GM19467 (cell line): ENCODE data around the gene ANKRD1.

ENCODE experiments used
- ATAC-seq: cut with Tn5 transposase; IDR thresholded peaks from one replicate; pipeline ENCODE4 v1.9.1; 2021; ENCODE audit warnings: mild to moderate bottlenecking, moderate library complexity; ENCODE audit not compliant: unreplicated experiment

The ANKRD1 gene

DNA sequence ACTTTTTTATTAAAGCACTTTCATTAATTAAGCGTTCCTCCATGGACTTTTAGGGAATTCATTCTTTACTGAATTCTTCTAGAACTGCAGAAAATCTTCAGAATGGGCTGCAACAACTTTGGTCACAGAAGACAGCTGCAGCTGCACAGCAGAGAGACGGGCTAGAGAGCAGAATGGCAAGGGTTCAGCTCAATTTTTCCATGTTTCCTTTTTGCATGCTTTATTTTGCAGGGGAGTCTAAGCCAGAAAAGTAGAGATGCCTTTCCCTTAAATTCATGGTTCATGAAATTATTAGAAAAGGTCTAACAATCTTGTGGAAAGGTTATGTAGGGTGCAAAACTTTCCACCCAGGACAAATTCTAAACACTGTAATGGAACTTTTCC, 15.4 kb upstream of the ANKRD1 start:
- no peak for ATAC-seq

DNA sequence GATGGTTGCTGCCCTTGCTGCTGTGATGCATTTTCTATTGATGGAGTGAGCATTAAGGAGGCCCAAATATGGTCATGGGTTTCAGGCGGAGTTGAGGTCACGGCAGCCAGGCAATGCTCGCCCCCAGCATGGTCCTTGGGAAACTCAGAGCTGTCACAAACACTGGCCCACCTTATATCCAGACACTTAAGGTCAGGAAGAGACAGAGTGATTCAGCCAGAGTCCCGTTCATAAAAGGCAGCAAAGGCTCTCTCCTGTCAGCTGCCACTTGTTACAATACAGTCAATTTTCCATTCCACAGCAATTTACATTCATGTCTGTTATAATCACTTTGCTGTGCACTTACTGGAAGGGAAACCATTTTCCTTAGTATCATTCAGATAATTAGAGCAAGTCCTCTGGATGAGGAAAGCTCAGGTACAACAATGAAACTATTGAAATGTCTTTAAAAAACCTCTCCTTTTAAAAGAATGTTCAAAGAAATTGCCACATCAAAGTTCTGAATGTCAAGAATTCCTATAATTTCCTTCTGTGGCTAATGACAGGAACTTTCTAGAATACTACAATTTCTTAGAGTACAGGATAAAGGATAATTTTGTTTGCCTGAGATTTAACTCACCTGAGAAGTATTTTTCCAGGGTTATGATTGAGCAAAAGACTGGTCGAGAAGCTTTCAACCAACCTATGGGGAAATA, 14.8 kb upstream of the ANKRD1 start:
- no peak for ATAC-seq

DNA sequence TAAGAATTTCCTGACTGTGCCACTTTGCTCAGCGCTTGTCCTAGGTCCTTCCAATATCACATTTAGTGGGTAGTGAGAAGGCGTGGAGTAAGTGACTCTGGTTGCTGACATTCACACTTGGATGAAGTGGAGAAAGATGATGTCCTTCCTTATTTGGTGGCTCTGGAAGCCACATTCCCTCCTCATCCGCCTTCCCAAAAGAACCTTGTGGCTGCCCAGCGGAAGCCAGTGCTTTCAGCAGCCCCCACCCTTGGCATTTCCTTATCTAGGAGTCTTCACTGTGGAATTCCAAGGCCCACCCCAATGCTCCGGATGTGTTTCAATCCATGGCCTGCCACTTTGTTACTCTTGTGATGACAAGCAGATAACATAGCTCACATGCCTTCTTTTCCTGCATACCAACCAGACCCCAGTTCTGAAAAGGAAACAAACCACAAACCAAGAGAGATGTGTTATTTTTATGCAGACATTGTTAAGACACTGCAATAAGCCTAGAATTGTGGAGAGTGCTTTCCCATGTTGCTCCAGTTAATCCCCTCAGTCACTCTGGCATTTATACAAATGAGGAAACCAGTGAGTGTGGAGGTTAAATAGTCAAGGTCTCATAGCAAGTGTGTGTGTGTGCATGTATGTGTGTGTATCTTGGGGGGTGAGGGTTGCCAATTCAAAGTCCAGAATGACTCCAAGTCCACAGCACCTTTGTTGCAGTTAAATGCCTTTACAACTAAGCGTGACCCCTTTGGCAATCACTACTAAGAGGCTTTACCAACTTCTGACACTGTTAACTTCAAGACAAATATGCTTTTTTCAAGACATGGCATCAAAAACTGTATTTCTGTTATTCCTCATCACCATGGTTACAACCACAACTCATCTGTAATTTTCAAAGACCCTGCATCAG, 10.3 kb upstream of the ANKRD1 start:
- no peak for ATAC-seq

DNA sequence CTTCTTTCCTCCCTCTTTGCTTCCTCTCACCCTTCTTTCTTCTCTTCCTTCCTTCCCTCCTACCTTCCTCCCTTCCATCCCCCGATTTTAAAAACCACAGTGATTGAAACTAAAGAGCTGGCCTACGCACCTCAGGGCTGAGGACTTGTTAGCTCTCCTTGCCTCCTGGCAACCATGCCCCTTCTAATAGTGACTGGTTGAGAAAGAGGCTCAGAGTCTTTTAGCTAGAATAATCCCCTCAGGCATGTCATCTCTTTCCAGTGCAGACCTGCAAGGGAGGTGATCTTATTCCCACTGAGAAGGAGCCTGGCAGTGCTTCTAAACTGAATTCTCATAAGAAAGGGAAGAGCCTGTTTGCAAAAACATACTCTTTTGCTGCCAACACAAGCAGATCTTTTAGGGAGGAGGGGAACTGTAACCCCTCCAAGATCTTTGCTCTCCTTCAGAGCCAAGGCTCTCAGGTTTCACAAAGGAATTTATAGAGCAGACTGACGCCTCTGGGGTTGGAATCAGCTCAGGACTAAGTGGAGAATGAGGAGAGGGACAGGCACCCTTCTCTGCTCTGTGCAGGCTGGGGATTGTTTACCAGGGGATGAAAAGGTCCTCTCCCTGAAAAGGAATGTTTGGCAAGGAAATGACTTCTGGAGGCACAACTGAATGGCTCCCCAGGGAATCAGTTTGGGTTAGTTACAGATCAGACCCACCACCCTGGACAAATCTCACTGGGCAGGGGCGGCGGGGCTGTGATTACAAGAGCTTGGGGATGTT, 9.4 kb upstream of the ANKRD1 start:
- no peak for ATAC-seq

DNA sequence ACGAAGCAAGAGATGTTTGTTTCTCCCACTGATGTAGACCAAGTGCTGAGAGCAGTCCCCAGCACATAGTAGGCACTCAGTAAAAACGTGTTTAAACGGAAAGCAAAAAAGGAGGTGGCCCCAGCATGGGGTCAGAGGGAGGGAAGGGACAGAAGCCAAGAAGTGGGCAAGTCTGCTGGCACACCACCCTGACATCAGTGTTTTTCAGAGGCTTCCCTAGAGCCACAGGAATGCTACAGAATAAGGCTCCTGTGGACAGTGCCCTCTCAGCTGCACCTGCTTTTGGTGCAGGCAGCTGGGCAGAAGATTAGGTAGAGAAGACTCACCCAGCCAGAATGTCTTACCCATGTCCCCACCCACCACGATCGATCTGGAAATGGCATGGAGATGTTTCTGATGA, 8.3 kb upstream of the ANKRD1 start:
- no peak for ATAC-seq

DNA sequence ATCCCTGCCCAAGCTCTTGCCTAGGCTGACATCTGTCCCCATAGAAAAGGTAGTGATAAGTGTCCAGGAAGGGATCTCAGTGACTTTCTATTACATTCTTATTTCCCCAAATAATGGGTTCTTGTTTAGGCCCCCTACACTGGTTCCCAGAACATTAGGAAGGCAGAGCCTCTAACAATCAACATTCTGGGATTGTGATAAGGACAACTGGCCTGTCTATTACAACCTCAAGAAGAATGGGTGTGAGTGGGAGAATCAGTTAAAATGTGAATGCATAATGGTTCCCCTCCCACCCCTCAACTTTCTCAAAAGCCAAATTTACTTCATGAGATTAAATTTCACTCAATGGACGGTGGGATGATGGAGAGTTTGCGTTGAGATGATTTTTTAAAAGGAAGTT, 6.4 kb upstream of the ANKRD1 start:
- ATAC-seq, result no peak

DNA sequence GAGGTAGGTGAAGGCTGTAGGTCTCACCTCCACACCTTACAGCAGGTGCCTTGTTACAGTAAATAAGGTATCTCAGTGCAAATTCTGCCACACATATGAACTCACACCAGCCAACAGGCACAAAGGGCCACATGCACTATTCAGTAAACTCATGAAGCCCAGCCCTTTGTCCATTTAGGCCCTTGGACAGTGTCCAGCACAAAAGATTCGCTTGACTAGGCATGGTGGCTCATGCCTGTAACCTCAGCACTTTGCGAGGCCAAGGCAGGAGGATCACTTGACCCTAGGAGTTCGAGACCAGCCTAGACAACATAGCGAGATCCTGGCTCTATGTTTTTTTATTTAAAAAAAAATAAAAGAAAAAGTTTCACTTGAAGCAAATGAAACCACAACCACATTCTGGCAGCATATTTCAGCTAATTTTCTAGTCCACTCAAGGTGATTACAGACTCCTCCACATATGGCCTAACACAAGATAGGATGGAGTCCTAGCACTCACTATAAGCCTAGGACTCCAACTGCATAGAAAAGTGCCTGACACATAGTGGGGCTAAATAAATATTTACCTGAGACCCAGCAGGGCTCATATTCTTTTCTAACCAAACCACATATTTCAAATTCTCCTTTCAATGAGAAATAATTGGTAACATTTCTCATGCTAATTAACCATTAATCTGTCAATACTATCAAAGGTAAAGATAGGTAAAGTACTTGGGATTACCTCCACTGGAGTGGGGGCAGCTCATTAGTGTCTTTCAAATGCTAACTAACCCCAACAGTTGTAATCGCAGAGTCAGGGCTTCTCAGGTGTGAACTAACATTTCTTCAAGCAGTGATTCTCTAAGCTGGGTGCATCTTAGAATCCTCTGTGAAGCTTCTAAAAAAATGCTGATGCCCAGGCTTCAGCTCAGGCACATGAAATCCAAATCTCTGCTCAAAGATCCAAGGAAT, 4.5 kb upstream of the ANKRD1 start:
- ATAC-seq, result no peak

DNA sequence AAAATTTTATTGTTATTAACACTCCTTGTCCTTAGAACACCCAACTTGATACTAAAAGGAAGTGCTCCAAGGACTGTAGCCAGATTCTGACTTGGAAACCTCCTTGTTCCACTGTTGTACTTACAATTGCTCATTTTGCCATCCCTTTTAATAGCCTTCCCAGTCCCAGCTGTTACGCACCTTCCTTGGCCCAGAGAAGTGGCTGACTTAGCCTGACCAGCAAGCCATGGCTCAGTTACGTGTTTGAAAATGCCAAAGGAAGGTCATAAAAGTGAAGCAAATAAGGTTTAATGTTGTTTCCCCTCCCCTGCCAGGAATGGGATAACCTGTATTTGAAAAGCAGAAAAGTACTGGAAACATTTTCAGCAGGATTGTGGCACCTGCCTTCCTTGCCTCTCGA, 3.7 kb upstream of the ANKRD1 start:
- no peak for ATAC-seq

DNA sequence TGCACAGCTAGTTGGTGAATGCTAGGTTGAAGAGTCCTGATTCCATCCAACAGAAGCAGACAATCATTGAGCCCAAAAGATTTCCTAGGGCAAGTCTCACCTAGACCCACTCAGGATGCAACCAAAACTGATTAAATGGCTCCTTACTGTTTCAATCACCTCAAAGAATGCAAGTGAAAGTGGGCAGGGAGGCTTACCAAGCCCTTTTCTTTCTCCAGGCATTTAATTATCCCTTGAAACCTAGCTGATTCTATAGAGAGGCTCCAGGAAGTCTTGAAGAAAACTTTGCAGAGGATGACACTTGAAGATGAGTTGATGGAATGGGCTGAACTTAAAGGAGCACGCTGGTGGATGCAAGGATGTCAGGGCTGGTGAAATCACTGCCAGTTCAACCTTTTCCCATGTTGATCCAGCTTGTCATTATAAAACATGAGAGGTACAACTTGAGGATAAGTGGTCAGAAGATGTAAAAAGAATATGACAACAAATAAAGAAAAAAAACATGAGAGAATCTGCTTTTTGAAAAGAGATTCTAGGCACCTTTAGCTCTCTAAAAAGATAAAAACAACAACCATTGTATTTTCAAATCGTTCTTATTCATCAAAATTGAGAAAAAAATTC, 2.3 kb upstream of the ANKRD1 start:
- no peak for ATAC-seq

DNA sequence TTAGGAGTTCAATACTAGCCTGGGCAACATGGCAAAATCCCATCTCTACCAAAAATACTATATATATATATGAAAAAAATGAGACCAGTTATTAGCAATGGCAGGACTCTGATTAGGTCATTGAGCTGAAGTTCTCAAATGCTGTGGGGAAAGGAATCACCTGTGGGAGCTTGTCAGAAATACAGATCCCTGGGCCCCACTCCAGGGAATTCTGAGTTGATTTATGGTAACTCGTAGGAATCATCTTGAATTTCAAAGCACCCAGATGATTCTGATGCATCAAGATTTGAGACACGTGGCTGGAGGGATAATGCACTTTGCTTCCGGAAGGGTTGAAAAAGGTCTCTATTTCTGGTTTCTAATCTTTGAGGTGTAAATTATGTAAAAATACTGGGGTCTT, 1.0 kb upstream of the ANKRD1 start:
- no peak for ATAC-seq

DNA sequence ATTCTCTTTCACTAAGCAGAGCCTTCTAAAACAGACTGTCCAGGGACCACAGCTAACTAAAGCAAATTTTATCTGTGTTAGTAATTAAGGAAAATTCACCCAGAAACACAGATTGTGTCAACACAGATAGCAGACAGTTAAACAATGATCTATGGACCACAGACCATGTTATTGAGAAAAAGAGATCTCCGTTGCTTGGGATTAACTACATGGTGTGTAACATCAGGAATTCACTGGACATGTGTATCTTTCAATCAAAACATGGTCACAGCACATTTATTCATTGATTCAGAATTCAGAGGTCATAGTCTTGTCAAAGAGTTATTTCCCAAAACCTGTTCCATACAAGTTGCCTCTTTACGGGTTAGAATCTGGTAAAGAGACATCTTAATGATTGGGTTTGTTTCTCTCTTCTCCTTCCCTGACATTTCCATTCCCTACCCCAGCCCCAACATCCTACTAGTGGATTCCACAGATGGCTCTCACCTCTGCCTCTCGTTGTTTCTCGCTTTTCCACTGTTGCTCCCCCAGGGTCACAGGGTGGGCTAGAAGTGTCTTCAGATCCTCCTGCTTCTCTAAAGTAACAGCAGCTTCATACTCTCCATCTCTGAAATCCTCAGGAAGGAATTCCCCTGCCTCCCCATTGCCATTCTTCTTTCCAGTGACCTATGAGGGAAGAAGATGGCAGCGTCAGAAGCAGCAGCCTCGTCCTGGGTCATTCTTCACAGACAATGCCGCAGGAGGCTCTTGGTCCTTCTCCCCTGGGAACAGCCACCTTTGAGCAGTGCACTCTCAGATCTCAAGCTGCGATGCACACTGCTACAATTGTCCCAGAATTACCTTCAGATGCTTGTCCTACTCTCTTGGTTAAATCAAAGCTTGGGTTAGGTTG, 958 bp downstream of the ANKRD1 start:
- ATAC-seq, result no peak

DNA sequence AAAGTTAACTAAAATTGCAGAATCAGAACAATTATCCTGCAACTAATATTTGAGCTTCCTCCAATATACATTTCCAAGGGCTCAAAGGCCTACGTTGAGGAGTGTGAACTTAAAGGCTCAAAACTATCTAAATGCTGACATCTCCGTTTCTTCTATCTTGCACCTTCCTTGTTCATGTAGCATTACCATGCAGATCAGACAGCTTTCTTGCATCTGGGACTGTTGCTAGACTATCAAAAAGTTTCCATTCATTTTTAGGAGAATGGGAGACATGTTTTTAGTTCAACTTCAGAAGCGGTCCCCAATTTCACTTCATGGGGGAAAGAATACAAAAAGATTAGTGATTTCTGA, 2.9 kb downstream of the ANKRD1 start:
- ATAC-seq, result no peak

DNA sequence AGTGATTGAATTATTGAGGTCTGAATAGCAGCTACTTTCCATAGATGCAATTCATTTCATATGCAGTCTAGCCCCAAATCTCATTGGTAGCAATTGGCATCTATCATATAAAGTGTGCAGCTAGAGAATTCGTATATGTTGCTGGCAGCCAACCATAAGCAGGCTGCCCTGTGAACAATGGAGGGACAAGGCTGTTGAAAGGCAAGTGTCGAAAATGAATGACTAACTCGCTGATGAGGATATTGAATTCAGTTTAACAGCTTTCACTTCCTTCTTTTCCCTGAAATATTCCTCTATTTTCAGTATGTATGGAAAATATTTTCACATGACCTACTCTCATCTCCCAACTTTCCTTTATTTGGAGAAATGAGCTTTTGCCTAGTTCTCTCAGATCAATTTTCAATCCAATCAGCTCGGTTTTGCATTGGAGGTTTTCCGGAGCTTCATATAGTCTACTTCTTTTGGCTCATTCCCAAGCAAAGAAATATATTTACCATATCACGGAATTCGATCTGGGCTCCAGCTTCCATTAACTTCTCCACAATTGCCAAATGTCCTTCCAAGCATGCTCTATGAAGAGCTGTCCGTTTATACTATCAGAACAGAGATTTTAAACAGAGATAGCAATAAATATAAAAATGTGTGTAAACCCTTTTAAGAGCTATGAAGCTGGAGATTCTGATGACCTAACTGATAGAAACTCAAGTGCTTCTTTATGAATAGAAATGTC, 3.5 kb downstream of the ANKRD1 start:
- no peak for ATAC-seq

DNA sequence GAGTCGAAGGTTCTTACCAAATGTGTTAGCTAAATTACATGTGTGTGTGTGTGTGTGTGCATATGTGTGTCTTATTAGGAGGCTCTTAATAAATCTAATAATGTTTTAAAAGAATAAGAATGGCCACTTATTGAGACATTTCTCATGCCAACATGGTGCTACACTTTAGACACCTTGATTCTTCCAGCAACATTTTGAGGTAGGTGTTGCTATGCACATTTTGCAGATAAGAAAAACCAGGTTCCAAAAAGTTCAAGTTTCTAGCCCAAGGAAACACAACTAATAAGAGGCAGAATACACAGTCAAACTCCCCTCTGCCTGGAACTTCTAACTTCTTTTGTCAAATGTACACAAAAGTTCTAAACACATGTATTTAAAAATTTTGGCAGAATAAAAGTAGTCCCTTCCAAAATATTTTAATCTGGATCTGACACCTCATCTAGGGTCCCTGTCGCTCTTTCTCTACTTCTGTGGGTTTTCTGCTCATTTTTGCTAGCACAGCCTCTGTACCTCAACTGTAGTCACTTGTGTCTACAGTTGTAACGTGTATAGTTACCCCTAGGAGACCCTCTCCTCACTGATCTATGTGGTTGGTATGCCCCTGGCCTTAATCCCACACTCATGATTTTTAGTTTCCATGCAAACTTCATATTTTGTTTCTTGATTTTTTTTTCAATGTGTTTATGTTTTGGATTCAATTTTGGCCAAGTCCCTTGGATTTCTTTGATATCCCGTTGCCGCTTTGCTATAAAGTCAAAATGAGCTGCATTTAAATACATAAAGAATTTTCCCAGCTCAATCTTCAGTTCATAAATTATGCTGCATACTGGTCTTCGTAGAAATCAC, 4.3 kb downstream of the ANKRD1 start:
- ATAC-seq, result no peak

DNA sequence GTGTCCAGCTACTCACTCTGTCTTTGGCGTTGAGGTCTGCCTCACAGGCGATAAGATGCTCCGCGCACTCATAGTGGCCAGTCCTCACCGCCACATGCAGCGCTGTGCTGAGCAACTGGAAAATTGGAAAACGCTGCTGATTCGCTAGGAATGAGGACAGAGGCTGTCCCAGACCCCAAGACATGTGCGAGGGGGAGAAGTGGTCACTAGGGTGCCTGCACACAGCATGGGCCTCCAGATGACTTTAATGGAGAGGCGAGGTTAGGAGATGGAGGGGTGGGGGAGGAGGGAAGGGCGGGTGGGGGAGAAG, 5.2 kb downstream of the ANKRD1 start:
- ATAC-seq, result no peak

DNA sequence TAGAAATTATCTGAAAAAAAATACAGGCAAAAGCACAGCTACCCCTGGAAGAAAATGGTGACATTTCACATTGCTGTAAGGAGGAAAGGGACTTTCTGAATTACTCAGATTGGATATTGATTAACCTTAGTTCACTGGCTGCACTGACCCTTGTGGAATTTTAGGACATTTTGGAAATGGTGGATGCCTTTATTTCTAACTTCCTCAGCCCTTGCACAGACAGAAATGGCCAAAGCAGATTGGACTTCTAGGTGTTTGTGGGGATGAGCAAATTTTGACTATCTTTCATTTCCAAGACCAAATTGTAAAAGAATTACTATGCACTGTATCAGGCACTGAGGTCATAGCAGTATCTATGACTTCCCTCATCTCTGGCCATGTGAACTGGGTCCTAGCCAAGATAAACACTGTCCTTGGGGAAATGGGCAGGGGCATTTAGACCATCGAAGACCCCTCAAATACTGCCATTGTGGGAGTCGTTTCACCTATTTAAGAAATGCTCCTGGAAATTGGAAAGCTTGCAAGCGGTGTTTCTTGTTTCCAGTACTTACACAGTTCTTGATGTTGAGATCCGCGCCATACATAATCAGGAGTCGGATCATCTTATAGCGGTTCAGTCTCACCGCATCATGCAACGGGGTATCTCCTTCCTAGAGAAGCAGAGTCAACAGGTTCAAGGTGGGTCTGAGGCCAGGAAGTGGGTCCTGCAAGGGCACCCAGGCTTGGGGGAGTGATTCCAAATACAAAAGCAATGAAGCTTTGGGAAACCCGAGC, 5.7 kb downstream of the ANKRD1 start:
- ATAC-seq, result no peak

DNA sequence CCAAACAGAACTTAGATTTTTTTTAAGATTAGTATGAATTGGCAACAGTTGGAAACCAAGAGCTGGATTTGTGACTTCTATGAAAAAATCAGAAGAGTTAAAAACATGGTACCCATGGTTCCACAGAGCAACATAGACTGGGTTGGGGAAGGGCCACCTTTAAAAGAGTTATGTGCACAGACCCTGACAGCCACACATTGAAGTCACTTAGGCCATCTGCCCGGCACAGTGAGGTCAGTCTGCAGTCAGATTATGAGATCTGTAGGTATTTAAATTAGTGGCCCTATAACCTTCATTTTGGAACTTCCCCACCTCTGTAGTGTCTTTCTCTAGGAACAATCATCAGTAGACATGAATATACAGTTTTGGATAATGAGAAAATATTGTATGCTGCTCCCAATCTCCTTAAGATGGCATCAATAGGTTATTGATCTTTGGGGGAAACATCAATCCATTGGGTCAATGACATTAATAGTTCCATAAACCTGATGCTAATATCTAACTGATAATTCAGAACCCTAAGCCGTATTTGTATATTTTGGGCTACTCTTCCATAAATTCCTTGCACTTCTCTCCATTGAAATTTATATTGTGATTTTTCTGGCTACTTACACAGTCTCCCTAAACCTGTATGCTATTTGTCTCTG, 7.0 kb downstream of the ANKRD1 start:
- no peak for ATAC-seq
